ENCODE measurements around the gene VSIG4.

- no peak for TF ChIP-seq CTCF (IDR thresholded peaks at IDR 0.05)
- TF ChIP-seq POLR2A (IDR thresholded peaks at IDR 0.05) = no peak
Measured at GRCh38 chrX:66007851-66008250, 32.0 kb downstream of the VSIG4 start.
